Measurements from ENCODE around the gene TMEM181. TPM values are rescaled to one million over a fixed set of nuclear protein-coding genes. Genes with fewer than 3 reads are reported as not detected.
"Not testable (repeated sequence)": the region's sequence is repeated elsewhere in the genome, so short reads cannot be mapped to it uniquely, and the experiment has no call there.

TMEM181 gene
- total RNA-seq, 3 donors from 2014 or later, result 17.0 to 29.3 (median 28.5) TPM

DNA sequence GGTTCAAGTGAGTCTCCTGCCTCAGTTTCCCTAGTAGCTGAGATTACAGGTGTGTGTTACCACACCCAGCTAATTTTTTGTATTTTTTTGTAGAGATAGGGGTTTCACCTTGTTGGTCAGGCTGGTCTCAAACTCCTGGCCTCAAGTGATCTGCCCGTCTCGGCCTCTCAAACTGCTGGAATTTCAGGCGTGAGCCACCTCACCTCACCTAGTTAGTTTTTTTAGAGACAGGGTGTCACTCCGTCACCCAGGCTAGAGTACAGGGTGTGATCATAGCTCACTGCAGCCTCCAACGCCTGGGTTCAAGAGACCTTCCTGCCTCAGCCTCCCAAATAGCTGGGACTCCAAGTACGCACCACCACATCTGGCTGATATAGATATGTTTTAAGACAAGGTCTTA is 112.8 kb downstream of the TMEM181 start:
- H3K27ac ChIP-seq, result no peak overlapping the region
- DNase-seq (ENCODE audit: low spot score in 2 of 2), result no peak
- H3K27me3 ChIP-seq, result no peaks in the 10 kb centered on the region
- TF ChIP-seq POLR2AphosphoS5 (IDR thresholded peaks at IDR 0.05), result no peak
- TF ChIP-seq POLR2A (IDR thresholded peaks at IDR 0.05), result no peak
- TF ChIP-seq, protein P1, sequence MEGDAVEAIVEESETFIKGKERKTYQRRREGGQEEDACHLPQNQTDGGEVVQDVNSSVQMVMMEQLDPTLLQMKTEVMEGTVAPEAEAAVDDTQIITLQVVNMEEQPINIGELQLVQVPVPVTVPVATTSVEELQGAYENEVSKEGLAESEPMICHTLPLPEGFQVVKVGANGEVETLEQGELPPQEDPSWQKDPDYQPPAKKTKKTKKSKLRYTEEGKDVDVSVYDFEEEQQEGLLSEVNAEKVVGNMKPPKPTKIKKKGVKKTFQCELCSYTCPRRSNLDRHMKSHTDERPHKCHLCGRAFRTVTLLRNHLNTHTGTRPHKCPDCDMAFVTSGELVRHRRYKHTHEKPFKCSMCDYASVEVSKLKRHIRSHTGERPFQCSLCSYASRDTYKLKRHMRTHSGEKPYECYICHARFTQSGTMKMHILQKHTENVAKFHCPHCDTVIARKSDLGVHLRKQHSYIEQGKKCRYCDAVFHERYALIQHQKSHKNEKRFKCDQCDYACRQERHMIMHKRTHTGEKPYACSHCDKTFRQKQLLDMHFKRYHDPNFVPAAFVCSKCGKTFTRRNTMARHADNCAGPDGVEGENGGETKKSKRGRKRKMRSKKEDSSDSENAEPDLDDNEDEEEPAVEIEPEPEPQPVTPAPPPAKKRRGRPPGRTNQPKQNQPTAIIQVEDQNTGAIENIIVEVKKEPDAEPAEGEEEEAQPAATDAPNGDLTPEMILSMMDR (IDR thresholded peaks at IDR 0.05), result no peak
- no peaks in the 10 kb centered on the region for H3K4me1 ChIP-seq
- no peaks in the 10 kb centered on the region for H3K9me3 ChIP-seq
- H3K4me3 ChIP-seq, result no peak overlapping the region
- H3K36me3 ChIP-seq, result no peaks in the 10 kb centered on the region
- intact Hi-C loops (cut with DNase I; ENCODE audit: low total_unique reads), result no loop called here

DNA sequence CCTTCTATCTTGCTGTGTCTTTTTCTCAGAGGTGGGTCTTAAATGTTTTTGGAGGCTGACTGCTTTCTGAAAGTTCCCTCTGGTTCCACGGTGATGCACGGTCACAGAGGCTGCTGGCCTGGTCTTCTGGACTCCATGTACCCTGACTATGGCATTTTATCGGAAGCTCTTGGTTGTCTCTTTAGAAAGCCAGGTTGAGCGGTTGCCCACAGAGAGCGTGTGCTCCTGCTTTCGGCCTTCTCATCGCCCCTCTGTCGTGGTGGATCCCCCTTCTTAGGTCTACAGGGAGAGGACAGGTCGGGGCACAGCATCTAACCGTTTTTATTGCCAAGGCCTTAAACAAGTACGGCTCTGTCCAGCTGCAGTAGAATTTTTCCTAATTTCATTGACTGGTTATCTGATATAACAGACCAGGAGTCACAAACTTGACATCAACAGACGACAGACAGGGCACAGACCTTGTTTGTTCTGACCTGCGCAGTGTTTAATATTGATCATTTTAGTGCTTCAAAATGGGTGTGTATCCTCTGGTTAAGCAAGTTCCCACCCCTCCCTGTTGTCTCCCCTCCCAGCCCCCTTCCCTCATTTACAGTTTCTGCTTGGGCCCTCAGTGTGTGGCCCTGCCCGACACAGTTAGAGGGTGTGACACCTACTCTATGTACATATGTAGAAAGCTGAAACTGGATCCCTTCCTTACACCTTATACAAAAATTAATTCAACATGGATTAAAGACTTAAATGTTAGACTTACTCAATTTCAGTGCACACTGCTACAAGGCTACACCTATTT is 114.6 kb downstream of the TMEM181 start:
- Histone ChIP-seq H3K9me3 (no peaks in the 10 kb centered on the region), H3K4me1 (no peaks in the 10 kb centered on the region), H3K27ac (no peak overlapping the region), H3K4me3 (no peak overlapping the region), H3K36me3 (no peaks in the 10 kb centered on the region), H3K27me3 (no peaks in the 10 kb centered on the region)
- intact Hi-C loops (cut with DNase I; ENCODE audit: low total_unique reads), result no loop called here
- DNase-seq (ENCODE audit: low spot score in 2 of 2), result no peak
- TF ChIP-seq, protein P1 (IDR thresholded peaks at IDR 0.05), result no peak
- no peak for TF ChIP-seq POLR2A (IDR thresholded peaks at IDR 0.05)

DNA sequence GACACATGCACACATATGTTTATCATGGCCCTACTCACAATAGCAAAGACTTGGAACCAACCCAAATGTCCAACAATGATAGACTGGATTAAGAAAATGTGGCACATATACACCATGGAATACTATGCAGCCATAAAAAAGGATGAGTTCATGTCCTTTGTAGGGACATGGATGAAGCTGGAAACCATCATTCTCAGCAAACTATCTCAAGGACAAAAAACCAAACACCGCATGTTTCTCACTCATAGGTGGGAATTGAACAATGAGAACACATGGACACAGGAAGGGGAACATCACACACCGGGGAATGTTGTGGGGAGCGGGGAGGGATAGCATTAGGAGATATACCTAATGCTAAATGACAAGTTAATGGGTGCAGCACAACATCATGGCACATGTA is 117.2 kb downstream of the TMEM181 start:
- H3K36me3 ChIP-seq; DNase-seq (ENCODE audit: low spot score in 2 of 2); intact Hi-C loops (cut with DNase I; ENCODE audit: low total_unique reads); H3K9me3 ChIP-seq; H3K27me3 ChIP-seq; H3K27ac ChIP-seq; H3K4me1 ChIP-seq; H3K4me3 ChIP-seq: not testable (repeated sequence)

DNA sequence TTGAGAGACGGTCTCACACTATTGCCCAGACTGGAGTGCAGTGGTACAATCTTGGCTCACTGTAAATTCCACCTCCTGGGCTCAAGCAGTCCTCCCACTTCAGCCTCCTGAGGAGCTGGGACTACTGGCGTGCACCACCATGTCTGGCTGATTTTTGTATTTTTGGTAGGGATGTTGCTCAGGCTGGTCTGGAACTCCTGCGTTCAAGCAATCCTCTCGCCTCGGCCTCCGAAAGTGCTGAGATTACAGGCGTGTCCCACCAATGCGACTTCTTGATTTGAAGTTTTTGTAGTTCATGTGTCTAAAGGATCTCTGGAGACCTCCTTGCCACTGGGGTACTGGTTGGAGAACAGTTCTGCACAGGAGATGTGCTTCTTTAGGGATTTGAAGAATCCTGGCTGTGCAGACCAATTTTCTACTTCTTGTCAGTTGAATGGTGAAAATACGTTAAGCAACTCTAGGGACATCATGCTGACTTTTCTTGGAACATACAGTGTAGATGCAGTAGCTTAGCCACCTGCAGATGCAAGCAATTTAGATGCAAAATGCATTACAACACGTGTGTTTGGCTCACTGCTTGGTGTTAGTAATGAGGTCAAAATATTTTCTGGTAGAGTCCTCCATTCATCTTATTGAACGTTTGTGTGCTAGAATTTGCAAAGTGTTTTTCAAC is 118.2 kb downstream of the TMEM181 start:
- H3K4me3 ChIP-seq, result no peak overlapping the region
- no peaks in the 10 kb centered on the region for H3K4me1 ChIP-seq
- DNase-seq (ENCODE audit: low spot score in 2 of 2), result no peak
- H3K27me3 ChIP-seq, result no peaks in the 10 kb centered on the region
- H3K36me3 ChIP-seq, result no peaks in the 10 kb centered on the region
- TF ChIP-seq POLR2A (IDR thresholded peaks at IDR 0.05) (no peak), POLR2AphosphoS5 (IDR thresholded peaks at IDR 0.05) (no peak)
- TF ChIP-seq, protein P1 (IDR thresholded peaks at IDR 0.05), result no peak
- no peaks in the 10 kb centered on the region for H3K9me3 ChIP-seq
- intact Hi-C loops (cut with DNase I; ENCODE audit: low total_unique reads), result no loop called here
- no peak overlapping the region for H3K27ac ChIP-seq

DNA sequence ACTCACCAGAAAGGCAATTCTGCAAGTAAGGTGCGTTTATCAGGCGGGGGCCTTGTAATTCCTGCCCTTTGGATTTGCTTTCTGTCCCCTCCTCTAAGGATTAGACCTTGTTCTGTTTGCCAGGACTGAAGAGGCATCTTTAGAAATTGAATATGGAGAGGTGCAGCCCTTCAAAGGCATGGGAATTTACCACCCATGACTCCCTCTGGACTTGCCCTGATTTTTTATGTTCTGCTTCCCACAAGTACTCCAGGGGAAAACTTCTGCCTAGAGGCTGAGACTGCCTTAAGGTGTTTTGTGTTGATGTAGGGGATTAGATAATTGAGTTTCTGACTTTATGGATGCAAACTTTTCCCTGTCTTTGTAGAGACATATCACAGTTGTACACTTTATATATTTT is 120.1 kb downstream of the TMEM181 start:
- H3K4me3 ChIP-seq, result no peak overlapping the region
- no peak for TF ChIP-seq POLR2A (IDR thresholded peaks at IDR 0.05)
- TF ChIP-seq POLR2AphosphoS5 (IDR thresholded peaks at IDR 0.05), result no peak
- TF ChIP-seq, protein P1 (IDR thresholded peaks at IDR 0.05), result no peak
- no peaks in the 10 kb centered on the region for H3K36me3 ChIP-seq
- H3K27me3 ChIP-seq, result no peaks in the 10 kb centered on the region
- DNase-seq (ENCODE audit: low spot score in 2 of 2), result no peak
- no peak overlapping the region for H3K27ac ChIP-seq
- no peaks in the 10 kb centered on the region for H3K4me1 ChIP-seq
- no peaks in the 10 kb centered on the region for H3K9me3 ChIP-seq
- intact Hi-C loops (cut with DNase I; ENCODE audit: low total_unique reads), result no loop called here

Data from breast epithelium (tissue), 4 donors.